H1 (cell line): ENCODE data around the gene TCF7.

Experiments
- RFX5 ChIP-seq: IDR thresholded peaks from 2 replicates; pipeline ENCODE4 v1.6.1; 2011; ENCODE audit warnings: low read depth, low read length, improper control_type of control experiment, borderline replicate concordance
- TF ChIP-seq, protein P1 (sequence below), 3 experiments: IDR thresholded peaks; 1 replicate in 2 of 3; 2 replicates in 1 of 3; pipeline versions ENCODE4 v1.5.1 to v1.6.1; 2011; ENCODE audit warnings: low read length in 3 of 3, mild to moderate bottlenecking in 3 of 3, inconsistent platforms in 2 of 3, low read depth in 1 of 3, moderate library complexity in 1 of 3; ENCODE audit not compliant: insufficient read depth in 1 of 3; ENCODE audit errors: control extremely low read depth in 1 of 3
- TF ChIP-seq, protein P2 (sequence below): IDR thresholded peaks from 2 replicates; pipeline ENCODE4 v1.6.1; 2011; ENCODE audit warnings: low read depth, mild to moderate bottlenecking, low read length; ENCODE audit not compliant: insufficient read depth
- TF ChIP-seq, protein P3 (sequence below): IDR thresholded peaks from 2 replicates; pipeline ENCODE4 v1.6.1; 2012; ENCODE audit warnings: inconsistent platforms

DNA sequence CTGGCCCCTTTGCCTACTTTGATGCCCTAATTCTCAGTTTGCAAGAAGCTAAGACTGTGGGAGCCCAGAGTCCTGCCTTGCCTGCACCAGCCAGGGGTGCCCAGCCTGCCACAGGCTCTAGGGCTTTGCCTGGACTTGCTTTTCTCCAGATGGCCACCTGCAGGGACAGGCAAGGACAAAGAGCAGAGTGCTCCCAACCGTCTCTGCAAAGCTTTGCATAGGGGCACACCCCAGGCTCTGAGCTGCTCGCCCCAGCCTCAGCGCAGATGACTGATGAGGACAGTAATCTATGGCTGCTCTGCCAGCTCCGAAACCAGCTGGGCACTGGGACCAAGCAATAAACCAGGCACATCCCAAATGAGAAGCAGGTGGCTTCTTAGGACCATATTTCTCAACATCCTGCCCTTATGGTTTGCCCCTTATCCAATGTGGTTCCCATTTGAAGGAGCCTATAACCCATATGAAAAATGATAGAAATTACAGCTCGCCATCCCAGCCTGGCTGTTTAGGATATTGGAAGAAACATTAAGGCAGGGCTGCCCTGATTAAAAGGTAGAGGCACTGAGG lies 25.4 kb upstream of the TCF7 start:
- TF ChIP-seq, protein P1, sequence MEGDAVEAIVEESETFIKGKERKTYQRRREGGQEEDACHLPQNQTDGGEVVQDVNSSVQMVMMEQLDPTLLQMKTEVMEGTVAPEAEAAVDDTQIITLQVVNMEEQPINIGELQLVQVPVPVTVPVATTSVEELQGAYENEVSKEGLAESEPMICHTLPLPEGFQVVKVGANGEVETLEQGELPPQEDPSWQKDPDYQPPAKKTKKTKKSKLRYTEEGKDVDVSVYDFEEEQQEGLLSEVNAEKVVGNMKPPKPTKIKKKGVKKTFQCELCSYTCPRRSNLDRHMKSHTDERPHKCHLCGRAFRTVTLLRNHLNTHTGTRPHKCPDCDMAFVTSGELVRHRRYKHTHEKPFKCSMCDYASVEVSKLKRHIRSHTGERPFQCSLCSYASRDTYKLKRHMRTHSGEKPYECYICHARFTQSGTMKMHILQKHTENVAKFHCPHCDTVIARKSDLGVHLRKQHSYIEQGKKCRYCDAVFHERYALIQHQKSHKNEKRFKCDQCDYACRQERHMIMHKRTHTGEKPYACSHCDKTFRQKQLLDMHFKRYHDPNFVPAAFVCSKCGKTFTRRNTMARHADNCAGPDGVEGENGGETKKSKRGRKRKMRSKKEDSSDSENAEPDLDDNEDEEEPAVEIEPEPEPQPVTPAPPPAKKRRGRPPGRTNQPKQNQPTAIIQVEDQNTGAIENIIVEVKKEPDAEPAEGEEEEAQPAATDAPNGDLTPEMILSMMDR (IDR thresholded peaks at IDR 0.05; ENCODE audit: control extremely low read depth in 1 of 3, insufficient read depth in 1 of 3, low read depth in 1 of 3, low read length in 3 of 3) = no peak
- TF ChIP-seq, protein P2, sequence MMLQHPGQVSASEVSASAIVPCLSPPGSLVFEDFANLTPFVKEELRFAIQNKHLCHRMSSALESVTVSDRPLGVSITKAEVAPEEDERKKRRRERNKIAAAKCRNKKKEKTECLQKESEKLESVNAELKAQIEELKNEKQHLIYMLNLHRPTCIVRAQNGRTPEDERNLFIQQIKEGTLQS = no peak
- no peak for TF ChIP-seq RFX5
- TF ChIP-seq, protein P3, sequence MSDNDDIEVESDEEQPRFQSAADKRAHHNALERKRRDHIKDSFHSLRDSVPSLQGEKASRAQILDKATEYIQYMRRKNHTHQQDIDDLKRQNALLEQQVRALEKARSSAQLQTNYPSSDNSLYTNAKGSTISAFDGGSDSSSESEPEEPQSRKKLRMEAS = no peak
